Measurements from ENCODE around the gene NTRK3.

The NTRK3 gene

DNA sequence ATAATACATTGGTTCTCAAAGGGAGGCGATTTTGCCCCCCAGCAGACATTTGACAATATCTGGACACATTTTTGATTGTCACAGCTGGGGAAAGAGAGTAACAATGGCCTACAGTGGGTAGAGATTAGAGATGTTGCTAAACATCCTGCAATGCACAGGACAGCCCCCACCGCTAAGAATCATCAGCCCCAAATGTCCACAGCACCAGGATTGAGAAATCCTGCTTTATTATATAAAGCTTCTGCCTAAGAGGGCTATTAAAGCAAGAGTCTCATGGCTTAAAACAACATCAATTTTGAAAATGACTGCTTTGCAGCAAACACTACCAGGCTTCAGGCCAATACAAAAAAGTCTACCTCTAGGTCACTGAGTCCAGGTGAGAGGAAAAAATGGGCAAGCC is 68.2 kb downstream of the NTRK3 start:
- DNase-seq (ENCODE audit: low read depth in 2 of 2, low spot score in 1 of 2) = no peak

DNA sequence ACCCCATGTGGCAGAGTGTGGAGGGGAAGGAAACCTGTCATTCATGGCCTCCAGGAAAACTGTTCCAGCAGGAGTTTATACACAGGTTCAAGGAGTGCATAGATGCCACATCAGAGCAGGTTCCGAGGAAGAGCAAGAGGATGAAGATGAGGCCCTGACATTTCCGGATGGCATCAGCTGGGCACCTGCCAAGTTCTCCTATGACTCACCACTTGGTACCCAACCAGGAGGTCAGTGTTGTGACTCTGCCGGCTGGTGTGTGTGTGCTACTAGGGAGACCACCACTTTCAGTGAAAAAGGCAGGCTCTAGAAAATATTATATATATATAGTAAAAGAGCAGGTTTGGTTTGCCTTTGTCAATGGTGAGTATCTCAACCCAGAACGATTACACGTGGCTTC is 69.3 kb downstream of the NTRK3 start:
- no peak for DNase-seq (ENCODE audit: low read depth in 2 of 2, low spot score in 1 of 2)

DNA sequence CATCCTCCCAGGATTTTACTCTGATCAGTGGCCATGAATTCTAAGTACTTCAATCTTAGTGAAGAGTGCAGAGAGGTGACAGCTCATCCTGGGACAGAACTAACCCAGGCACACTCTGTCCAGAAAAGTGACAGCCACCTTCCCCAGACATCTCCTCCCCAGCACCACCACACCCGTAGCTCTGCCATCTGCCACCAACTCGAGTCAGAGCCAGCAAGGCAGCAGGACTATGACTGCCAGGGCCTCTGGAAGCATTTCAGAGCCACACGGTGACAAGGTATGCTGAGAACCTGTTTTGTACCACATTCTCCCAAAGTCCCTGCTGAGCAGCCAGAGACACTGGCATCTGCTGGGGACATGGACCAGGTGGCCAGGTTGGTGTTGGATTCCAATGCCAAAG is 71.0 kb downstream of the NTRK3 start:
- no peak for DNase-seq (ENCODE audit: low read depth in 2 of 2, low spot score in 1 of 2)

DNA sequence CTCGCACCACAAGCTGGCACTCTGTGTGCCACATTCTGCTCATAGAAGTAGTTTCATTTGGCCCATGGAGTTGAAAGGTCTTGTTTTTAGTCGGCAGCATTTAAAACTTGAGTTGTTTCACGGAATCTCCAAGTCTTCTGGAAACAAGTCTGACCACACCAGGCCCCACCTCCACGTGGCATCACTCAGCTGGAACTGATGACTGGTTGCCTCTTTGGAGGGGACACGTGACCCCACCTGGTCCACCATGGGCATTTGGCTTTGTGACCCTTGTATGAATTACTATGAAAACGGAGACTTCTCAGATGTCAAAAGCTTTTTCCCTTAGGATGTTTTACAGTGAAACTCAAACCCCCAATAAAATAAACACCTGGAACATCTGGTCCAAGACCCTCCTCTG is 74.9 kb downstream of the NTRK3 start:
- no peak for DNase-seq (ENCODE audit: low read depth in 2 of 2, low spot score in 1 of 2)

DNA sequence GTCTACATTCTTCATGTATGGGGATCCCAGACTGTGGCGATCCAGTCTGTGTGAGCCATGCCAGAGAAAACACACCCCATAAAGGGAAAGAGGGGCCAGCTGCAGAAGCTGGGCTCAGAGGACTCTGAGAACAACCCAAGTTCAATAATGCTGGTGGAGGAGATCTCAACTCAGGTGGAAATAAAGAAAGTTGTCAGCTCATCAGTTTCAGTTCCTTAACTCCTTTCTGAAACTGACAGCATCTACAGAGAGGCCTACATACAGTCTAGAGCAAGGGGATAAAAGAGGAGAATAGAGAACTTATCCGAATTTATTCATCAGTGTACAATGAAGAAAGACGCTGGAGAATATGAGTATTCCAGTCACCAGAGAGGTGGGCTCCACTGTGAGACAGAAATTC is 77.0 kb downstream of the NTRK3 start:
- DNase-seq (ENCODE audit: low read depth in 2 of 2, low spot score in 1 of 2) = no peak

DNA sequence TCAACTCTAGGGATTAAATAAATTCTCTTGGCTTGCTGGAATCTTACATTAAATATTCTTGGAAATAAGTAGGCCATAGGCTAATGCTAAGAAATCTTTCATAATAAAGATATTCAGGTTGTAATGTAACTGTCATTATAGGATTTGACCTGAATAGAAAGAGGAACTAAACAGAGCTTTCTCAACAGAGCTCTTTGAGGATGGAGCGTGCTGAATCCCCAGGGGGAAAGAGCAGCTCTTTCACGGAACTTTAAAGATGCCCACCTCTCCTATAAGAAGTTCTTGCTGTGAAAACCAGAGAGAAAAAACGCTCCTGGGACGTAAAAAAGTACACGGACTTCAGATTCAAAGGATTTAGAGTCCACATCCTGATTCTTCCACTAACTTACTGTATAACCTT is 77.9 kb downstream of the NTRK3 start:
- DNase-seq (ENCODE audit: low read depth in 2 of 2, low spot score in 1 of 2) = no peak

DNA sequence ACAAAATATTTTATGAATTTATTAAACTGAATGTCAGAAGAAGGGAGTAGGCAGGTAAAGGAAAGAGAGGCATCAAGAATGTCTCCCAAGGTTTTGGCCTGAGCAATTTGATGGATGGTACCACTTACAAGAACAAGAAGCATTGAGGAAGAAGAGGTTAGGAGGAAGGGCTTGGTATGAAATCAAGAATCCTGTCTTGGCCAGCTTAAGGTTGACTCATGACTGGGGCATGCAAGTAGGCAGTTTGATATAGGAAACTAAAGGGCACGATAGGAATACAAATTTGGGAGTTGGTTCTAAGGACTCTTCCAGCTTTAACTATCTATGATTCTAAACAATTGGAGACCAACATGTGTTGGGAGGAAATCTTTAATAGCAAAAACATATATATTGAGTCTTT is 79.1 kb downstream of the NTRK3 start:
- no peak for DNase-seq (ENCODE audit: low read depth in 2 of 2, low spot score in 1 of 2)

DNA sequence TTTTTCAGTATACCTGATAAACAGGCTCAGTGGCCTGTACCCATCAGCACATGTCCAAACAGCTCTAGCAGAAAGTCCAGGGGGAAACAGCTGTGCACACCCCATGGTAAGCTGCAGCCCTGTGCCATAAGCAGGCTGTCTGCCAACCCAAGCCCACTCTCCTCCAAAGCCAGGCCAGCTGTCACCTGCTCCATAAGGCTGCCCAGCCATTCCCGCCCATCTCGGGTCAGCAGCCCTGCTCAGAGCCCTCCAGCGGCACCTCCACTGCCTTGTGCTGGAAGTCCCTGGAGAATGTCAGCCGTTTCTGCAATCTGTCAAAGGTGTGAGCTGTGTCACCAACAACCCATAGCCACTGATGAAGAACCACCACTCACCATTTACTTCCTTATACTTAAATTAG is 82.0 kb downstream of the NTRK3 start:
- no peak for DNase-seq (ENCODE audit: low read depth in 2 of 2, low spot score in 1 of 2)

DNA sequence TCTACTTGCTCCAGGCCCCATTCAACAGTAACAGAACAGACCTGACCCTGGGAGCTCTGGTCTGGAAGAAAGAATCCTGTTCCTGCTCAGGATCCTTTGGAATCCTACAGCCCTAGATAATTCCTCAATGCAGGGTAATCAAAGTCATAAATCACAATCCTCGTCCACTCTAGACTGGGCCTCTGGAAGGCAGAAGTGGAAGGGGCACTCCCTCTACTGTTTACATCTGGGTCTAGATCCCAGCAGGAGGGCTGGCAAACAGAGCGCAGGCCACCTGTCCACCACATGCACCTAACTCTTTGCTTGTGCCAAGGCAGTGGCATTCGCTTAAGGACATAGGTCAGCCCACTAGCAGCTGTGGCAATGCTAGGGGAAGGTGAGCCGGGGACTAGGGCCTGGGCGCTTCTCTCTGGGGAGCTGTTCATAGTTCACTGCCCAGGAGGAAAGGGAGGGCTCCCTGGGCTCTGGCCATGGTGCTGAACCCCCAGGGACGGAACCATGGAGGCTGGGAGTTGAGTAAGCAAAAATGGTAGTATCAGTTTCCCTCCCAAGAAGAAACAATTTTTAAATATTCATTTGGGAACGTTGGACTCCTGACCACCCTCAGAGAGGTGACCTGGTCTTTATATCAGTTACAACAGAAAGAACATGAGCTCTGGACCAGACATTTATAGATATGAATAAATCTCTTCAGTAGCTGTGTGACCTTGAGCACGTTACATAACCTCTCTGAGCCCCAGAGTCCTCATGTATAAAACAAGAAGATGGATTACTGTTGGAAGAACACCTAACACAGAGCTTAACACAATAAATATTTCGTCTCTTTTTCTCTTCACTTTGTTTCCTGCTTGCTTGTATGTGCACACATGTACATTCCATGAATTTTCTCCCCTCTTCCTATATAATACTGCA is 90.2 kb downstream of the NTRK3 start:
- no peak for DNase-seq (ENCODE audit: low read depth in 2 of 2, low spot score in 1 of 2)

DNA sequence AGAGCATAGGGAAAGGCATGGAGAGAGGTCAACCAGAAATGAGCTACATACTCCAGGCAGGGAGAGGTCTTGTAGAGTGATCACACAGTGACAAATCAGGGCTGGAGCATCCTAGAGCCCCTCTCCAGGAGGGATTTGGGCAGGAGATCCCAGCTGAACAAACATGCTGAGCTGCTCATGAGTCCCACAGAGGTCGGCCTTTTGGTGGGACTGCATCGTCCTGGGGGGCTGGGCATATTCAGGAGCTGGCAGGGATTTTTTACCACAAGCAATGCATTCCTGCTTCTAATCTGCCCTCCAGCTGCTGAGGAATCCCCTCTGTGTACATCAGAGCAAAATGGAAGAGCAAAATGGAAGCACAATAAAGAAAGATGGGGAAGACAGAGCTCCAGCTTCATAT is 94.9 kb downstream of the NTRK3 start:
- no peak for DNase-seq (ENCODE audit: low read depth in 2 of 2, low spot score in 1 of 2)

DNA sequence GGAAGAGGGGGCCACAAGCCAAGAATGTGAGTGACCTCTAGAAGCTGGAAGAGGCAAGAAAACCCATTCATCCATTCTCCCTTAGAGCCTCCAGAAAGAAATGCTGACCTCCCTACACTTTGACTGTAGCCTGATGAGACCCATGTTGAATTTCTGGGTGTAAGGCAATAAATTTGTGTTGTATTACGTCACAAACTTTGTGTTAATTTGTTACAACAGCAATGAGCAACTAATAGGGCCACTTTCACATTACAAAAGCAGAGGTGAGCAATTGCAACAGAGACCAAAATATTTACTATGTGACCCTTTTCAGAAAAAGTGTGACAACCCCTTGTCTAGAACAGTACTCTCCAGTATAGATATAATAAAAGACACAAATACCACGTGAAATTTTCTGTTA is 101.2 kb downstream of the NTRK3 start:
- no peak for DNase-seq (ENCODE audit: low read depth in 2 of 2, low spot score in 1 of 2)

DNA sequence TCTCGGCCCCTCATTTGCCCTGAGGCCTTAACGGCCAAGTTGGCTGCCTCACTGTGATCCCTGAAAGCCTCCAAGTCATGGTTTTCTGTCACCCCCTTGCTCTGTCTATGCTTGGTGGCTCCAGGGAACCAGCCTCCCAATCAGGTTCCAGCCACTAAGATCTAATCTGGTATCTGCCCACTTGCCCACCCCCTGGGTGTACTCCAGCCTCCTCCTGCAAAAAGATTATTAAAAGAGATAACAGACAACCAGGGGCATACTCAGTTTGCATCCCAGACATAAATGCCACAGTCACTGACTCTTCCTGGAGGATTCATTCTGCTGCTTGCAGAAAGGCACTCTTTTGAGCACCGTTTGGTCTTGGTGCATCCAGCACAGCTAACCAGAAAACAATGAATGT is 103.9 kb downstream of the NTRK3 start:
- no peak for DNase-seq (ENCODE audit: low read depth in 2 of 2, low spot score in 1 of 2)

DNA sequence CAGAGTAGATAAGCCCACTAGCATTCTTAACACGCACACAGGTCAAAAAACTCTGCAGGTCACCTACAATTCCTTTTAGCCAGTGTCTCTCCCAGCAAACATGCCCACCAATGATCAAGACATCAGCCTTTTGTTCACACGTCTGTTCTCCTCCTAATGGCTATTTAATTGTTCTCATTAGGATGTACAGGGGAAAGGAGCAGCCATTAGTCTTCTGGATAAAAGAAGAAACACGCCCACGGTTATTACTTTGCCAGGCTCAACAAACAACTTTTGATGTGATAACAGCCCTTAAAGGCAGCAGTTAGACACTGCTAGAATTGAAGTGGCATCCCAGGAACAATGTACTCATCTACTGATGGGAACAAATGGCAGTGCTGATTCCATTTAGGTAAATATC is 108.8 kb downstream of the NTRK3 start:
- DNase-seq (ENCODE audit: low read depth in 2 of 2, low spot score in 1 of 2) = no peak

DNA sequence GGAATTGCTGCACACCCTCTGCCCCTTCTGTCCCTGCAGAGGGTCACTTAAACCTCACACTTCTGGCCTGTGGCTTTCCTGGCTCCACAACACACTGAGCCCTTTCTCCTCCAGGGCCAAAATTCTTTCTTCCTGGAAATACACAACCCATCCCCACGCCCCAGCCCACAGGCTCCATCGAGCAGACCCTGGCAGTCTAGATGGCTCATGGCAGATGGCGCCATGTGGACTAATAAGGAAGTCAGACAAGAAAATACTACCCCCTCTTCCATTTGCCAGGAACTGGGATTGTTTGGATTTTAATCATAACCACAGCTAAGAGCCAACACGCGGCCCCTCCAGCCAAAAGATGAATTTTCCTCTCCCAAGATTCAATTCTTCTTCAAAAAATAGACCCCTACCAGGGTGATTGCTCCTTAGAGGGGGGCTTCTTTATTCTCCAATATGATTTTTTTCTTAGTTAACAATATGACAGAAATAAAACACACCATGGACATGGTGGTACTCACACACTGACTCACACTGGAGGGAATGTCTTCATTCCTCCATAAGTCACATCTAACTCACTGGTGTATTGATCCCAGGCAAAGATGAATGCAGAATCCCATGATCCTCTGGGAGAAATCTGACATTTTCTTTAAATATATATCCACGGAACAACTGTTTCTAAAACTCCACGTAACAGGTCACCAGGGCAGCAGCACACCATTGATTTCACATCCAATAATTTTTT is 111.5 kb downstream of the NTRK3 start:
- DNase-seq (ENCODE audit: low read depth in 2 of 2, low spot score in 1 of 2) = no peak

DNA sequence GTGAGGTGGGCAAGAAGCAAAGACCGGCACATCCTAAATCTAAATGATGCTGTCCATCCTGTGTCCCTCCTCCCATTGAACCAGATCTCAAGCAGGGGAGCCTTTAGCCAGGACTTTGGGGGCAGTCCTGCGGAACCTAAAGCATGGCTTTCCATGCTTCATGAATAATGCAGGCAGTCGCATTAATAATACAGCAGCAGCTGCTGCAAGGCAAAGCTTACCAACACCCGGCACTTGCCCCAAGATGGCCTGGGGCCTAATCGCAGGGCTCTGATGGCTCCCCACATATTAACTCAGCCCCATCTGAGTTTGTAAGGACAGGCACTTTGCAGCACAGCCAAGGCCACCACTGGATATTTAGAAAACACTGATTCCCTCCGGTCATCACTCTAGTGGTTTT is 114.4 kb downstream of the NTRK3 start:
- no peak for DNase-seq (ENCODE audit: low read depth in 2 of 2, low spot score in 1 of 2)

DNA sequence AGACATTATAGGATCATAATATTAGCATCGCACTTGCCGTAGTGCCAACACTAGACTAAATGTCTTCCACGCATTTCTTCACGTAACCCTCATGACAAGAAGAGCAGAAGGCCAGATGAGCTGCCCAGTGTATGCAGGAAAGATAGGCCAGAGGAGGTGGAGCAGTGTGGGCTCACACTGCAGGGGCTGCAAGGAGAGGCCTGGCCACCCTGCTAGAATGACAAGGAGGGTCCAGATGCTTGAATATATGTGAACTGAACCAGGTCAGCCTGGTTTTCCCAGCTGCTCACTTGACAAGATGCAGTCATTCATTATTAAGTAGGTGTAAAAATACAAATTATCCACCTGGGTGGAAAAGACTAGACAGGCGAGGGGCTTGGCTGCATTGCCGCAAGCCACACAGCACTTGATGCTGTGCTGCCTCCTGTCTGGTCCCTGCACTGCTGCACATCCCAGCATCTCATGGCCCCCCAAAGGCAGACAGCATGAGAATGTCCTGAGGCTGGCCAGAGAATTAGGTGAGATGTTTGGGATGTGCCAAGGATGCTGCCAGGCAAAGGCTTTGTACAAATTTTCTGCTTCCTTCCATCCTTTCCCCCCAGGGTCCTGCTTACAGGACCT is 115.2 kb downstream of the NTRK3 start:
- no peak for DNase-seq (ENCODE audit: low read depth in 2 of 2, low spot score in 1 of 2)

DNA sequence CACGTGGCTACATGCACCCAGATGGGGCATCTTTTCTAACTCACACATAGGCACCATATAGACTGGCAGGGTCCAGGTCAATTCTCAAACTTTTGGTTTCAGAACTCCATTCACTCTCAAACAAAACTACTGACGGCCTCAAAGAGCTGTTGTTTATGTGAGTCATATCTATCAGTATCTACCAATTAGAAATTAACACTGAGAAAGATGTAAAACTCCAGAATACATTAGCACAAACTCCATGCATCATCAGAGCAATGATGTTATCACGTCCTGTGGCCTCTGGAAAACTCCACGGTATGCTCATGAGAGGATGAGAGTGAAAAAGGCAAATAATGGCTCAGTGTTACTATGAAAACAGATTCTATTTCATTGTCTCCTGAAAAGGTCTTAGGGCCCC is 116.1 kb downstream of the NTRK3 start:
- no peak for DNase-seq (ENCODE audit: low read depth in 2 of 2, low spot score in 1 of 2)

DNA sequence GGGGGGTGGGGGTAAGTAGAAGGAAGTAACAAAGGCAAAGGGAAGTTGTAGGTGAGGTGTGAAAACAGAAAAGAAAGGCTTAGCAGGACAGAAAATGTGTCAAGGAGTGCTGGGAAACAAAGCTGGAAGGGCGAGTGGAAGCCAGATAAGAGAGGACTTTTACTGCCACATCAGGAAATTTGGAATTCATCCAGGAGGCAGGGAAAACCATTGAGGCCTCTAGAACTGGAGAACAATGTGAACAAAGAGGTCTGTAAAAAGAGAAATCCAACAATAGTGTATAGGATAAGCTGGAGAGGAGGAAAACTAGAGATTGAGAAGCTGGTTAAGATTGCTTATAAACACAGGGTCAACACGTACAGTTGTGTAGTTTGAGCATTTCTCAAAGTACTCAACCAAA is 116.6 kb downstream of the NTRK3 start:
- no peak for DNase-seq (ENCODE audit: low read depth in 2 of 2, low spot score in 1 of 2)

DNA sequence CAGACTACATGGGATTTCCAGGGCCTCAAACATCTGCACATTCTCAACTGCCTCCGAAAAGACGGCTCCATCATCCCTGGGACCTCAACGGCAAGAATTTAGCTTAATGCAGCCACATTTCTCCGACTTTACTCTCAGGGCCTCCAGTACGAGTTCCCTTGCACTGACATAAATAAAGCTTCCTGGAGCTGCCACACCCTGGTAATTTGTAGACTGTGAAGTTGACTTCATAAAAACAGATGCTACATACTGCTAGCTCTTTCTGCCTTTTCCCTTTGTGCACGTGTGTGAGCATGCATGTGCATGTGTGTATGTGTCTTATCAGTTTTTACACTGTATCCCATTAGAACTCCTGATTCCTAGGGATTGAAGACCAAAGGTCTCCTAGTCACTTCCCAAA is 122.7 kb downstream of the NTRK3 start:
- no peak for DNase-seq (ENCODE audit: low read depth in 2 of 2, low spot score in 1 of 2)

DNA sequence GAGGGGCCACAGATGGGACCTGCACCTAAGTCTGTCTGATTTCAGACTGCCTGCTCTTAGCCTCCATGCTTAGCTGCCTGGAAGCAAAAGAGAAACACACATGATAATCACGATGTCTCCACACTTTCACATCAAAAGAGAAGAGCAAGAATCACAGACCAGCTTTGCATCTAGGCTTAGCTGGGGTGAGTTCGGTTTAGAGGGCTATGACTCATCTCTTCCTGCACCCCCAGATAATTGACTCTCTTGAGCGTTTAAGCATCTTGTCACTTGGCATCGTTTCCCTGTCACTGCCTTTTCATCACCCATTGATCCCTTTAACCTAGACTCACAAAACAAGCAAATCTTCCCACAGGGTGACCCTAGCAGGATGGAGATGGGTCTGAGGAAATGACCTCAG is 124.0 kb downstream of the NTRK3 start:
- no peak for DNase-seq (ENCODE audit: low read depth in 2 of 2, low spot score in 1 of 2)

DNA sequence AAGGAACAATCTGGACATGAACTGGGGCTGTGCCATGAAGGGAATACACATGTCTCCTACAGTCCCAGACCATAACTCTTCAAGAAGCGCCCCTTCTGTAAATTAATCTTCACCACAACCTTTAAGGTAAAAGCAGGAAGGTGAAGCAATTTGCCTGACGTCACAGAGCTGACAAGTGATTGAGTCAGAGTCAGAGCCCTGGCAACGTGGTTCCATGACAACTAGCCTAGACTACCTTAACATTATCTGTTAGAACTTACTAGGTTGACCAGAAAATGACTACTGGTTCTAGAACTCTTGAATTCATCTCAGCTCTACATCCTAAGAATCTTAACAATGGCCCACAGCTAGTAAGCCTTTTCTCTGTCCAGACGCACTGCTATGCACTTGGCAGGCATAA is 124.6 kb downstream of the NTRK3 start:
- no peak for DNase-seq (ENCODE audit: low read depth in 2 of 2, low spot score in 1 of 2)

DNA sequence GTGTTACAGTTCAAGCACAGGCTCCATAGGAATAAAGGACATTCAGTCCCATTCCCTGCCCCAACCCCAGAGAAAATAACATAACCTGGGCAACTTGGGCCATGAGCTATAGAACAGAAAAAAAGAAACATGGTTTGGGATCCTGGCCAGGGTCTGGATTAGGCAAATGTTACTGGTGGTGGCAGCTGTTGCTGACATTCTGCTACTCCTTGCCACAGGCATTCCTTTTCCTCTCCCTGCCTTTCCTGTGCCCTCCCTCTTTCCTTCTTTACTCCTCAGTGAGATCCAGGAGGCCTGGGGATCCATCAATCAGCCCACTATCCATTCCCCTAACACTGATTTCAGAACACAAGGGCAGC is 129.1 kb downstream of the NTRK3 start:
- DNase-seq (ENCODE audit: low read depth in 2 of 2, low spot score in 1 of 2) = no peak

All from stimulated activated CD8-positive, alpha-beta memory T cell treated with anti-CD3 and anti-CD28 coated beads, Interleukin-4, amount 100 ng/mL, for 1 hour (primary cell).